GM23338 (cell line): ENCODE data around the gene ELAVL2. TPM values are rescaled to one million over a fixed set of nuclear protein-coding genes. Genes with fewer than 3 reads are reported as not detected.

Experiments used
- ATAC-seq: fragments of 200-7000 bp; cut with Tn5 transposase; 3 replicates; pipeline ENCODE4 v1.9.1; 2020
- DNase-seq: peaks from one replicate; pipeline ENCODE4 v3.0.0-alpha.2; 2015; ENCODE audit warnings: low spot score
- H2AFZ ChIP-seq: fragments of 200-600 bp; sonication (generic); 2 replicates; pipeline ENCODE4 v1.8.0; 2016; ENCODE audit warnings: antibody characterized with exemption, mild to moderate bottlenecking, moderate library complexity
- H3F3A ChIP-seq: fragments of 200-600 bp; sonication (generic); replicated peaks from 2 replicates; pipeline ENCODE4 v1.8.0; 2017; ENCODE audit warnings: antibody characterized with exemption, mixed run types, low read depth
- H3K27ac ChIP-seq: fragments of 200-600 bp; sonication (generic); 2 replicates; pipeline ENCODE4 v1.6.1; 2016; ENCODE audit warnings: low read depth
- H3K27me3 ChIP-seq: fragments of 200-600 bp; sonication (generic); 2 replicates; pipeline ENCODE4 v1.8.0; 2016; ENCODE audit warnings: mild to moderate bottlenecking, mixed run types, moderate library complexity; ENCODE audit not compliant: insufficient read depth
- H3K36me3 ChIP-seq: fragments of 200-600 bp; sonication (generic); 2 replicates; pipeline ENCODE4 v1.8.0; 2016; ENCODE audit warnings: mild to moderate bottlenecking; ENCODE audit not compliant: insufficient read depth
- H3K4me1 ChIP-seq: fragments of 200-600 bp; sonication (generic); 2 replicates; pipeline ENCODE4 v1.8.0; 2016; ENCODE audit warnings: mild to moderate bottlenecking, moderate library complexity; ENCODE audit not compliant: insufficient read depth
- H3K4me2 ChIP-seq: fragments of 200-600 bp; sonication (generic); 2 replicates; pipeline ENCODE4 v1.7.1; 2017; ENCODE audit warnings: mixed run types
- H3K4me3 ChIP-seq: fragments of 200-600 bp; sonication (generic); 2 replicates; pipeline ENCODE4 v1.6.1; 2016; ENCODE audit warnings: mixed run types
- H3K79me2 ChIP-seq: fragments of 200-600 bp; sonication (generic); replicated peaks from 2 replicates; pipeline ENCODE4 v1.8.0; 2017; ENCODE audit warnings: mild to moderate bottlenecking; ENCODE audit not compliant: insufficient read depth
- H3K9me2 ChIP-seq: fragments of 200-600 bp; sonication (generic); 2 replicates; pipeline ENCODE4 v1.8.0; 2017; ENCODE audit not compliant: insufficient read depth
- H4K20me1 ChIP-seq: fragments of 200-600 bp; sonication (generic); replicated peaks from 2 replicates; pipeline ENCODE4 v1.8.0; 2017; ENCODE audit warnings: mild to moderate bottlenecking; ENCODE audit not compliant: insufficient read depth
- H3K27ac Mint-ChIP-seq: 2 replicates; pipeline ENCODE4 v1.8.0; 2020; ENCODE audit warnings: inconsistent platforms, mild to moderate bottlenecking, moderate library complexity, mixed read lengths
- H3K27me3 Mint-ChIP-seq: 3 replicates; pipeline ENCODE4 v1.8.0; 2022; ENCODE audit warnings: low read depth, mild to moderate bottlenecking, moderate library complexity, mixed read lengths, inconsistent platforms; ENCODE audit not compliant: insufficient read depth, poor library complexity
- H3K36me3 Mint-ChIP-seq: 3 replicates; pipeline ENCODE4 v1.8.0; 2021; ENCODE audit warnings: low read depth, mild to moderate bottlenecking, inconsistent platforms, moderate library complexity, mixed read lengths
- H3K4me1 Mint-ChIP-seq: 3 replicates; pipeline ENCODE4 v1.8.0; 2020; ENCODE audit warnings: mild to moderate bottlenecking, inconsistent platforms, mixed read lengths
- H3K4me3 Mint-ChIP-seq: 3 replicates; pipeline ENCODE4 v1.8.0; 2021; ENCODE audit warnings: moderate library complexity, mild to moderate bottlenecking, inconsistent platforms, mixed read lengths
- H3K9me3 Mint-ChIP-seq: 3 replicates; pipeline ENCODE4 v1.8.0; 2020; ENCODE audit warnings: moderate library complexity, mild to moderate bottlenecking, inconsistent platforms, mixed read lengths
- ETS1 ChIP-seq: IDR thresholded peaks from 2 replicates; pipeline ENCODE4 v1.6.1; 2016; ENCODE audit warnings: antibody characterized with exemption
- EZH2 ChIP-seq: fragments of 200-600 bp; sonication (generic); IDR thresholded peaks from one replicate; pipeline ENCODE4 v1.8.0; 2017; ENCODE audit warnings: antibody characterized with exemption, mild to moderate bottlenecking, low read depth; ENCODE audit not compliant: unreplicated experiment
- EZH2phosphoT487 ChIP-seq: fragments of 200-600 bp; sonication (generic); IDR thresholded peaks from one replicate; pipeline ENCODE4 v1.8.1; 2018; ENCODE audit warnings: antibody characterized with exemption; ENCODE audit not compliant: unreplicated experiment
- JUNB ChIP-seq: IDR thresholded peaks from one replicate; pipeline ENCODE4 v1.6.1; 2016; ENCODE audit warnings: antibody characterized with exemption; ENCODE audit not compliant: unreplicated experiment
- NANOG ChIP-seq: IDR thresholded peaks from 2 replicates; pipeline ENCODE4 v1.6.1; 2016; ENCODE audit warnings: antibody characterized with exemption, borderline replicate concordance
- POLR2AphosphoS5 ChIP-seq: IDR thresholded peaks from 2 replicates; pipeline ENCODE4 v1.6.1; 2016; ENCODE audit warnings: antibody characterized with exemption, low read depth
- REST ChIP-seq: IDR thresholded peaks from one replicate; pipeline ENCODE4 v1.6.1; 2018; ENCODE audit warnings: antibody characterized with exemption; ENCODE audit not compliant: unreplicated experiment
- STAT1 ChIP-seq: IDR thresholded peaks from one replicate; pipeline ENCODE4 v1.6.1; 2016; ENCODE audit warnings: antibody characterized with exemption; ENCODE audit not compliant: unreplicated experiment
- ZNF331 ChIP-seq: fragments of 250-450 bp; sonication (Bioruptor Pico); IDR thresholded peaks from 2 replicates; pipeline ENCODE4 v1.5.0; 2020; ENCODE audit warnings: low read depth, mild to moderate bottlenecking, moderate library complexity
- polyA plus RNA-seq: library from polyadenylated mRNA; unstranded; fragments of >200 nt; fragmentation: Nextera tagmentation; extraction: Ambion mirVana; gene quantifications from 2 replicates; pipeline ENCODE4 v1.2.1, GENCODE V29; 2016
- total RNA-seq: library from RNA; depleted of rRNA; stranded (reverse); fragments of >200 nt; shearing (Covaris generic); gene quantifications from 2 replicates; pipeline ENCODE4 v1.2.3, GENCODE V29; 2014

The ELAVL2 gene
- total and polyA plus RNA-seq, 2 experiments from 2014 or later, result 18.6 to 42.4 TPM

- Histone ChIP-seq H3K9me2 (no peaks in the 10 kb centered on the region), H3F3A (no peaks in the 10 kb centered on the region), H3K27me3 (no peaks in the 10 kb centered on the region), H3K27ac (peak overlapping the region; percentile 24; the same call in 1 of the 2 replicates), H3K4me1 (peaks cover 87% of the 10 kb centered on the region), H3K79me2 (peaks cover 100% of the 10 kb centered on the region), H2AFZ (no peak overlapping the region), H3K4me2 (peak overlapping the region; percentile 64), H3K4me3 (0 out of 2 replicates have a peak overlapping the region, but pooled peaks have one; percentile 23), H4K20me1 (peaks cover 12% of the 10 kb centered on the region), H3K36me3 (no peaks in the 10 kb centered on the region)
- ATAC-seq (peak; percentile 79), DNase-seq (no peak)
- no peaks in the 10 kb centered on the region; the same call in 2 of the 3 replicates for H3K9me3 Mint-ChIP-seq
- TF ChIP-seq ETS1 (no peak), EZH2phosphoT487 (no peak)
- peak overlapping the region; percentile 60 for H3K27ac Mint-ChIP-seq
- peaks cover 4% of the 10 kb centered on the region for H3K27me3 Mint-ChIP-seq
- H3K36me3 Mint-ChIP-seq, result no peaks in the 10 kb centered on the region
- peak overlapping the region; percentile 0; the same call in 1 of the 3 replicates for H3K4me3 Mint-ChIP-seq
- peaks cover 85% of the 10 kb centered on the region for H3K4me1 Mint-ChIP-seq
Observed at GRCh38 chr9:23814243-23814642, 11.8 kb downstream of the ELAVL2 start.

- Histone ChIP-seq H3K4me2 (peak overlapping the region; percentile 64), H3K27me3 (no peaks in the 10 kb centered on the region), H3K79me2 (peaks cover 100% of the 10 kb centered on the region), H3K9me2 (no peaks in the 10 kb centered on the region), H3K4me3 (no peak overlapping the region), H3K36me3 (no peaks in the 10 kb centered on the region), H4K20me1 (0 out of 2 replicates have a peak, but pooled peaks cover 3% of the 10 kb centered on the region), H3K4me1 (peaks cover 87% of the 10 kb centered on the region), H3K27ac (no peak overlapping the region), H2AFZ (no peak overlapping the region), H3F3A (no peaks in the 10 kb centered on the region)
- Mint-ChIP-seq H3K27ac (no peak overlapping the region), H3K4me3 (no peak overlapping the region), H3K27me3 (peaks cover 4% of the 10 kb centered on the region), H3K36me3 (no peaks in the 10 kb centered on the region), H3K9me3 (no peaks in the 10 kb centered on the region; the same call in 2 of the 3 replicates), H3K4me1 (peaks cover 84% of the 10 kb centered on the region)
- no peak for TF ChIP-seq POLR2AphosphoS5
- no peak for DNase-seq
- no peak for ATAC-seq
Observed at GRCh38 chr9:23812673-23813072, 13.4 kb downstream of the ELAVL2 start.

GRCh38 chr9:23811633-23812032 lies 14.4 kb downstream of the ELAVL2 start:
- Histone ChIP-seq H3K4me1 (peaks cover 89% of the 10 kb centered on the region), H3K27ac (no peak overlapping the region), H3K79me2 (peaks cover 100% of the 10 kb centered on the region), H3K9me2 (no peaks in the 10 kb centered on the region), H3K27me3 (no peaks in the 10 kb centered on the region), H3K4me3 (no peak overlapping the region), H3F3A (no peaks in the 10 kb centered on the region), H3K36me3 (no peaks in the 10 kb centered on the region), H3K4me2 (no peak overlapping the region), H4K20me1 (0 out of 2 replicates have a peak, but pooled peaks cover 3% of the 10 kb centered on the region), H2AFZ (no peak overlapping the region)
- no peak for ATAC-seq
- Mint-ChIP-seq H3K4me1 (peaks cover 87% of the 10 kb centered on the region), H3K4me3 (no peak overlapping the region), H3K36me3 (no peaks in the 10 kb centered on the region), H3K9me3 (no peaks in the 10 kb centered on the region; the same call in 2 of the 3 replicates), H3K27me3 (peaks cover 4% of the 10 kb centered on the region), H3K27ac (no peak overlapping the region; the same call in 1 of the 2 replicates)
- DNase-seq, result no peak
- TF ChIP-seq ETS1 (no peak), NANOG (no peak), JUNB (no peak), REST (no peak), STAT1 (no peak), EZH2phosphoT487 (no peak), ZNF331 (CRISPR knock-in tag) (no peak), EZH2 (no peak)
